Gastrocnemius medialis (tissue), 4 donors: ENCODE data around the gene DHX16. TPM values are rescaled to one million over a fixed set of nuclear protein-coding genes. Genes with fewer than 3 reads are reported as not detected.

ENCODE experiments used
- ATAC-seq, 2 donors: fragments of 150-250 bp; one replicate each; pipeline ENCODE4 v1.9.1; 2016
- DNase-seq, 2 donors: peaks; one replicate each; pipeline ENCODE4 v3.0.0-alpha.2; 2019
- H3K27ac ChIP-seq, 4 donors: fragments of 200-600 bp; sonication (generic); 1 replicate in 1 of 4; 2 replicates in 3 of 4; pipeline ENCODE4 v1.5.1; 2016 to 2018; ENCODE audit warnings: mild to moderate bottlenecking in 2 of 4, moderate library complexity in 1 of 4
- H3K27me3 ChIP-seq, 3 donors: fragments of 200-600 bp; sonication (generic) in 2 of 3; 1 replicate in 1 of 3; 2 replicates in 2 of 3; pipeline versions ENCODE4 v1.5.1 to v1.6.0; 2016 to 2019; ENCODE audit warnings: mild to moderate bottlenecking in 1 of 3, moderate library complexity in 1 of 3
- H3K36me3 ChIP-seq, 2 donors: fragments of 200-600 bp; sonication (generic) in 1 of 2; one replicate each; pipeline ENCODE4 v1.5.1; 2017 to 2018
- H3K4me1 ChIP-seq, 2 donors: fragments of 200-600 bp; sonication (generic) in 1 of 2; one replicate each; pipeline ENCODE4 v1.5.1; 2016 to 2017; ENCODE audit warnings: mild to moderate bottlenecking in 2 of 2
- H3K4me3 ChIP-seq, 4 donors: fragments of 200-600 bp; sonication (generic) in 3 of 4; 1 replicate in 1 of 4; 2 replicates in 3 of 4; pipeline ENCODE4 v1.5.1; 2016 to 2019; ENCODE audit warnings: mild to moderate bottlenecking in 2 of 4
- H3K9me3 ChIP-seq, 3 donors: fragments of 200-600 bp; sonication (generic) in 2 of 3; 1 replicate in 1 of 3; 2 replicates in 2 of 3; pipeline ENCODE4 v1.5.1; 2016 to 2019
- CTCF ChIP-seq, 5 experiments: fragments of 450-650 bp in 3 of 5; fragments of 200-600 bp in 2 of 5; sonication (generic) in 2 of 5; IDR thresholded peaks in 4 of 5; conservative IDR thresholded peaks in 1 of 5; 1 replicate in 4 of 5; 2 replicates in 1 of 5; pipeline ENCODE4 v1.5.1; 2016 to 2019; ENCODE audit warnings: antibody characterized with exemption in 5 of 5, mild to moderate bottlenecking in 3 of 5, moderate library complexity in 3 of 5
- POLR2A ChIP-seq, 2 donors: fragments of 450-650 bp; IDR thresholded peaks; one replicate each; pipeline ENCODE4 v1.6.1; 2017; ENCODE audit warnings: antibody characterized with exemption in 2 of 2, mild to moderate bottlenecking in 2 of 2, moderate library complexity in 2 of 2
- in situ Hi-C, 4 donors: fragments of 200-750 bp; cut with MboI; loops; one replicate each; pipeline versions ENCODE4 v1.15.0 to v1.8.0; 2017; ENCODE audit warnings: low sequenced_read_pairs in 4 of 4
- intact Hi-C: fragments of 100-400 bp; cut with DNase I; formaldehyde crosslinking; loops from one replicate; pipeline ENCODE4 v1.15.1; 2023; ENCODE audit warnings: low total_unique reads
- total RNA-seq, 4 donors: library from RNA; depleted of rRNA; stranded (reverse); fragments of >200 nt; gene quantifications; one replicate each; pipeline versions ENCODE4 v1.1.0 to v1.2.3, GENCODE V29; 2016

Gene DHX16
- total RNA-seq, 4 donors from 2014 or later, result 39.1 to 74.8 (median 49.4) TPM

- Histone ChIP-seq H3K4me3 (no peak overlapping the region), H3K4me1 (peaks cover 7 to 10% of the 10 kb centered on the region in 2 donors), H3K9me3 (no peaks in the 10 kb centered on the region), H3K36me3 (peaks cover 0 to 50% of the 10 kb centered on the region in 2 donors), H3K27ac (no peak overlapping the region), H3K27me3 (no peaks in the 10 kb centered on the region)
- in situ Hi-C loops, result no loop called here
- no peak for TF ChIP-seq CTCF (IDR thresholded peaks at IDR 0.05 in 4 of 5, conservative IDR thresholded peaks at IDR 0.05 in 1 of 5)
- no peak for TF ChIP-seq POLR2A (IDR thresholded peaks at IDR 0.05)
- intact Hi-C loops, result no loop called here
- ATAC-seq, result no peak
- DNase-seq, result no peak
Measured at GRCh38 chr6:30703011-30703410, 30.2 kb upstream of the DHX16 start.

DNA sequence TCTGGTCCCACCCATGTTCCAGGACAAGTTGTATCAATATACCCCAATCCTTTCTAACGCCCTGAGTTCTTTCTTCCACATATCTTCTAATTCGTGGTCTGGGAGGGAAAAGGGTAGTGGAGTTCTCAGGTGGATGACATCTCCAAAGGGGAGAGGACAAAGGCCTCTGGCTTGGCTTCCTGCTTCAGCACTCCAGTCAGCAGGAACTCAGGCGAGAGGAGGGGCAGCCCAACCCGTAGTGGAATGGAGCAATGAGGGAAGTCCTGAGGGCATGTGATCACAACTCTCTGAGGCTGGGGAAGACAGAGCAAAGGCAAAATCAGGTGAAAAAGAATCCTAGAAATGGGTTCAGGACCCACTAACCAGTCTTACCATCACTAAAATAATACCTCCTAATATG, 27.5 kb upstream of the DHX16 start:
- H3K27ac ChIP-seq, result no peak overlapping the region
- in situ Hi-C loops, result no loop called here

DNA sequence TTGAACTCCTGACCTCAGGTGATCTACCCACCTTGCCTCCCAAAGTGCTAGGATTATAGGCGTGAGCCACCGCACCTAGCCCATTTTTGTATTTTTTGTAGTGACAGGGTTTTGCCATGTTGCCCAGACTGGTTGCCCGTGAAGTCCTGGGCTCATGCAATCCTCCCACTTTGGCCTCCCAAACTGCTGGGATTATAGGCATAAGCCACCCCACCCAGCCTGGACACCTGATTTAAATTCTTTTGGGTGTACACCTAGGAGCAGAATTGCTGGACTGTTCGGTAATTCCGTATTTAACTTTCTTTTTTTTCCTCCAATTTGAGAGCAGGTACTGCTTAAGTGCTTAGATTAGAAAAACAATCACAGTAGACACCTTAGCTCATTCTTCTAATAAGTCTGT, 23.6 kb upstream of the DHX16 start:
- Histone ChIP-seq H3K27me3 (no peaks in the 10 kb centered on the region), H3K4me1 (peaks cover 0 to 8% of the 10 kb centered on the region in 2 donors), H3K4me3 (no peak overlapping the region), H3K27ac (no peak overlapping the region), H3K36me3 (peaks cover 0 to 14% of the 10 kb centered on the region in 2 donors), H3K9me3 (no peaks in the 10 kb centered on the region)
- DNase-seq, result no peak
- no peak for ATAC-seq
- in situ Hi-C loops, result no loop called here
- TF ChIP-seq POLR2A (IDR thresholded peaks at IDR 0.05), result no peak
- no peak for TF ChIP-seq CTCF (IDR thresholded peaks at IDR 0.05 in 4 of 5, conservative IDR thresholded peaks at IDR 0.05 in 1 of 5)
- intact Hi-C loops, result no loop called here

More for the DNA sequence above, 27.5 kb upstream of the DHX16 start:
- Histone ChIP-seq H3K9me3 (no peaks in the 10 kb centered on the region), H3K4me3 (no peak overlapping the region), H3K4me1 (peaks cover 3 to 12% of the 10 kb centered on the region in 2 donors), H3K27me3 (no peaks in the 10 kb centered on the region), H3K36me3 (peaks cover 0 to 36% of the 10 kb centered on the region in 2 donors)
- TF ChIP-seq CTCF (IDR thresholded peaks at IDR 0.05 in 4 of 5, conservative IDR thresholded peaks at IDR 0.05 in 1 of 5), result no peak
- TF ChIP-seq POLR2A (IDR thresholded peaks at IDR 0.05), result no peak
- ATAC-seq, result no peak
- intact Hi-C loops, result loop anchor here (2.0 kb wide), 1 partner anchor 14 kb away; no protein-coding TSS in a partner anchor
- no peak for DNase-seq

- DNase-seq, result no peak
- in situ Hi-C loops (no loop called here), intact Hi-C loops (loop anchor here (1.0 to 2.0 kb wide), 2 partner anchors 19 to 26 kb away; partner anchors contain the start of genes DHX16 and MDC1)
- peak overlapping the region; percentile 93 to 99 (median 97) for H3K27ac ChIP-seq
- peaks cover 28 to 41% of the 10 kb centered on the region in 2 donors for H3K4me1 ChIP-seq
- TF ChIP-seq POLR2A (IDR thresholded peaks at IDR 0.05), result no peak
- no peak for ATAC-seq
- H3K9me3 ChIP-seq, result no peaks in the 10 kb centered on the region
- no peaks in the 10 kb centered on the region for H3K36me3 ChIP-seq
- peak overlapping the region; percentile 72 to 91 (median 76) for H3K4me3 ChIP-seq
- no peaks in the 10 kb centered on the region for H3K27me3 ChIP-seq
Measured at GRCh38 chr6:30691208-30691847, 18.5 kb upstream of the DHX16 start.

DNA sequence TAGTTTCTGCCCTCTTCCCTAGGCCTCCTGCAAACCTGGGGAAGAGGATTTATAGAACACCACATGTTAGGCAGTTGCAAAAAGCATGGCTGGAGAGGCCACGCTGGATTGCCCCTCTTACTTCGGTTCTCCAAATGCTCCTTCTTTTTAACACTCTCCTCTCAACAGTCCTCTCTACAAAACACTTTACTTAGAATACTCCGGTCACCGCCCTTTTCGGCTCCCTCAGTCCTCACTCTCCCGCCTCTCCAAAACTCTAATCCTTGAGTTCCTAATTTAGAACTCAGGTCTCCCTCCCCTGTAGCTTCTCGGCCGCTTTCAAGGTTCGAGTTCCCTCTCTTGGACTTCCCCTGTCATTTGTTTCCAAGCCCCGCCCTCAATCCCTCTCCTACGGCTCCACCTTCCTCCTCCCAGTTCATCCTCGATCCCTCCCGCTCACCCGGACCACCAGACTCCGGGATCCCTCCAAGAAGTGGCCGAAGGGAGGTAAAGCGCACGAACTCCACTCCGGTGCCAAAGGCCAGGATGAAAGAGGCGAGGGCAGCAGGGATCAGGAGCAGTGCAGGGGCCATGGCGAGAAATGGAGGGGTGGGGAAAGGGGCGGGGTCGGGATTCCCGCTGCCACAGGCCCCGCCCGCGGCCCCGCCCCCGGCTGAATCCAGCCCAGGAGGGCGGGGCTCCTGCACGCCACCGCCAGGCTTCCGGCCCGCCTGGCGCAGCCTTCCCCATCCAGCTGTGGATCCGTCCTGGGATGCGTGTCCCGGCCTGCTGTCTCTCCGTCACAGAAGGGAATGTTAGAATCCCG, 17.8 kb upstream of the DHX16 start, which contains the start of gene NRM:
NRM (minus strand) TSS at position 582 of the 805 bp plus-strand sequence; CDS start at position 572, 10 bp downstream.
- peak; percentile 77 to 88 for DNase-seq
- Histone ChIP-seq H3K27ac (peak within 1 kb of the TSS; percentile 93 to 99 (median 97)), H3K4me1 (peaks cover 33 to 42% of the 10 kb centered on the region in 2 donors), H3K27me3 (no peaks in the 10 kb centered on the region), H3K36me3 (no peaks in the 10 kb centered on the region), H3K9me3 (no peaks in the 10 kb centered on the region), H3K4me3 (peak within 1 kb of the TSS; percentile 72 to 91 (median 76))
- ATAC-seq, result peak; percentile 78 to 87
- in situ Hi-C loops, result no loop called here
- intact Hi-C loops, result loop anchor here (1.0 to 2.0 kb wide), 2 partner anchors 18 to 27 kb away; partner anchors contain the start of genes DHX16 and MDC1
- no peak for TF ChIP-seq CTCF (IDR thresholded peaks at IDR 0.05 in 4 of 5, conservative IDR thresholded peaks at IDR 0.05 in 1 of 5)
- TF ChIP-seq POLR2A (IDR thresholded peaks at IDR 0.05), result no peak
